Erythroblast (primary cell): ENCODE results near the gene ZNF253.
"Not testable (repeated sequence)": the region's sequence is repeated elsewhere in the genome, so short reads cannot be mapped to it uniquely, and the experiment has no call there.

Experiments used
- GATA1 ChIP-seq: IDR thresholded peaks from 2 replicates; pipeline ENCODE4 v1.6.1; 2011; ENCODE audit warnings: low read depth, mild to moderate bottlenecking, control low read depth, low read length, moderate library complexity
- POLR2A ChIP-seq: IDR thresholded peaks from 2 replicates; pipeline ENCODE4 v1.6.1; 2011; ENCODE audit warnings: mild to moderate bottlenecking, low read length

GRCh38 chr19:19933432-19934314, 68.0 kb downstream of the ZNF253 start:
- TF ChIP-seq POLR2A, GATA1: not testable (repeated sequence)
